ENCODE measurements around the gene CLIC5.

CLIC5 gene

DNA sequence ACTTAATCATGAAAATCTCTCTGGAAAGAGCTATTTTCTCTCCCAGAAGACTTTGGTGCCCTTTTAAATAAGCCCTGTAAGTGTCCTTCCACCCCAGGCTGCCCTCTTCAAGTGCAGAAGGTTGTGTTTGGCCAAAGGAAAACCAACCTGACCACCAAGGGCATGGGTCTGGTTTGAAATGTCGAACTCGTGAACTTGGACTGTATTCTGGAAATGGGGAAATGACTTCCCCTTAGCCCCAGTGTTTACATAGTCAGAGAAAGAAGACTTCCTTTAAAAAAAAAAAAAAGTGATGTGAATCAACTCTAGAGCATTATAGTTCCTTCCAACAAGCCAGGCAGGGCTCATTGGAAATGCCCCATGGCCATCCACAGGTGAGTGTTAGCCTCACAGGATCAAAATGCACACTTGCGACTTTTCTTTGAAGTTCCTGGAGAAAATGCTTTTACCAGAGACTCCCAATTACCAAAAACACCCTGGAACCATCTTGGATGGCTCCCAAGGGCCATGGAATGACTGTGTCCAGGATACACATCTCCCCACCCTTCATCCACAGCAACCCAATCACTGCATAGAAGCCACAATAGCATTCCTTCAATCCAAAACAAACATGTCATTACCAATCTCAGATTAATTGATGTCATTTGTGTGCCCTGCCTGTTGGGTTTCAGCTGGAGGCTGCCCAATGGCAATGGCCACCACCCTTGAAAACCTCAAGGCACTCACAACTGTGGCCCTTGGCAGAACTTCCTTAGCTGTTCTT lies 133.8 kb downstream of the CLIC5 start:
- FAIRE-seq = no peak

DNA sequence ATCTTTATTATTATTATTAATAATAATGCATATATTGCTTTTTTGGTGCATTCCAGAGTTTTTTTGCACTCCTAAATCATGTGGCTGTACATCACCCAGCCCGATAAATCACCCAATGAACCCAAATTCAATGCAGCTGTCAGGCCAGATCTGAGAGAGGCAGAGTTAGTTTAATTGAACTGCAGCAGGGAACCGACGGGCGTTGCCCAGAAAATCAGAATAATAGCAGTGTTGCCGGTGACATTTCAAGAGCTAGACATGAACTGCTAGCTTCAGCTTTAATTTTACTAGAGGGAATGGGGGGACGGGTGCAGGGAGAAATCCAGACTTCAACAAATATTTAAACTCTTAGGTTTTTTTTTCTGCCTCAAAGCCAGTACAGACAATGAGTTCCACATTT lies 135.0 kb downstream of the CLIC5 start:
- no peak for FAIRE-seq

DNA sequence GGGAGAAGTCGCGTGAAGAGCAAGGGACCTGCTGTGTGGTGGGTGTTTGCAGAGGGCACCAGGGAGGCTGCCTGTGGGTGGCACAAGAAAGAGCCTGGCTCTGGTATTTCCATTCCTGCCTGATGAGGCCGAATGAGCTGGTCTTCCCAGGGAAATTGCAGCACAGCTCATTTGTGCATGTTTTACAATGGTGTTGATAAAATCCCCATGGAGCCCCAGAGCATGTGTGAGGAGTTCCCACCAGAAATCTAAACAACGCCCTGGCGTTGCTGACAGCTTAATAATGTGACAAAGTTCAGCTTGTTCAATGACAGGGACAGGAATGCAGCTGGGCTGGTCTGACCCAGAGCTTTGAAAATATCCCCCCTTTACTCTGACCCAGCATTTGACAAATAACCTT lies 135.5 kb downstream of the CLIC5 start:
- FAIRE-seq = no peak

- no peak for FAIRE-seq
These were observed 137.6 kb downstream of the CLIC5 start for GRCh38 chr6:45877970-45878590.

DNA sequence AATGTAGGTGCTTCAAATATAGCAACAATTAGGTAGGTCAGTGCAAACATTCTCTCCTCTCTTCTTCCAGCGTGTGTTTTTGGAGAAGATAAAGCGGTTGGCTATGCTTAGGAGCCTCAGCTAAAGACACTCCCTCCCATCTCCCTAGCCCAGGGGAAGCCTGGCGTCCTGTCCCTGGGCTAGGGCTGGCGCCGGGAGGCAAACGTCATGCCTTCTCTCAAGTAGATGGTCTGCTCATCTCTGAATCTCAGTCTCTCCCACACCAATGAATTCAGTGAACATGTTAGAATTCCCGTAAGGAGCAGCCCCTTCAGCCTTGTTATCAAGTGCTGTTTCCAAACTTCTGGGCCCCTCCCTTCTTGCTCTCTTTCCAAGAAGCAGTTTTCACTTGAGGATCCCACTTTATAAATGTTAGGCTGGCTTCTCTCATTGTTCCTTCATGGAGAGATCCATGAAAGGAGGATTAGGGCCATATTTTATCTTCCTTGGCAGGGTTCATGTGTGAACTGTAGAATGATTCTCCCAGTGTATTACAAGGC lies 142.8 kb downstream of the CLIC5 start:
- no peak for FAIRE-seq

- no peak for FAIRE-seq
These were observed 145.1 kb downstream of the CLIC5 start for GRCh38 chr6:45870531-45870930.

GRCh38 chr6:45864651-45865050 lies 151.0 kb downstream of the CLIC5 start:
- FAIRE-seq = no peak

DNA sequence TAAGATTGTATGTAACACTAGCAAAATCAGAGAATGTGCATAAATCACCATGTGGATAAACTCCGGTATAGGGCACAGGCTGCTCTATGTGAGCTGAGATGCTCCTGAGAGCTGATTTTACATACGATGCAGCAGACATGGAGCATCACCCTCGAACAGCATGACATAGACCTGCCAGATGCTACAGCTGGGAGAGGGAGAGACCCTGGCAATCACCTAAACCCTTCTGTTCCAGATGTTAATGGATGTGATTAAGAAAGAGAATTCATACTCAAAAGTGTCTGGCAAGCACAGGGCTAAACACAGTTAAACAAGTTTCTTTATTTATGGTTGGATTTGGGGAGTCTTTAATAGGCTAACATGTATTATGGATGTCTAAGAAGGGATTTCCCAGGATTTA lies 157.0 kb downstream of the CLIC5 start:
- no peak for FAIRE-seq

GRCh38 chr6:45857827-45858226 lies 157.8 kb downstream of the CLIC5 start:
- FAIRE-seq = no peak

DNA sequence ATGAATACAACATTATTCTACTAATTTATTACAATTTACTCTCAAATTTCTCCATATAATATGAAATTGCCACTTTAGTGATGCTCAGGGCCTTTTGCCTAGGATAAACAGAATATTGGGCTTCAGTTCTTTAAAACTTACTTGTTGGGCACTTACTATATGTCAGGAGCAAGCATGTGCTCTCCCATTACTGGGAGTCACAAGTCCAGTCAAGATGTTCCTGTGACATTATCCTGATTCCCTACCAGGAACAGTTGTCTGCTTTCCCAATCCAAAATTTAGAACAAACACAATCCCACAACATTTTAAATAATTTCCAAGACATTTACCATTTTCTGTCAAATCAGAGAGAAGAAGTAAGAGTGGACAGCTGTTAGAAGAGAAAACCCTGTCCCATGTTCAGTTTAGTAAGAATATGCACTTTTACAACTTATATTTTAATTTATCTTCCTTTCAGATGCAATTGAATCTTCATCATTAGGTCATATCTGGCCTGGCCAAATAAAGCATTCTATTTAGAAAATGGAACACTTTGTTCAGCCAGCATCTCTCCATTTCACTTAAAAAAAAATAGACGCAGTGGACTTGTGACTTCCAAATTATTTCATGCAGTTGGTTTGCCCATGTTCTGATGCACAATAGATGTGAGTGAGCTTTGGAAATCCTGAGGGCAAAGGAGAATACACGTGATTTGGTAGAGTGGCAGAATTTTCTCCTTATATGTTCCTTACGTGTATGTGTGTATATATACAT lies 159.8 kb downstream of the CLIC5 start:
- no peak for FAIRE-seq

DNA sequence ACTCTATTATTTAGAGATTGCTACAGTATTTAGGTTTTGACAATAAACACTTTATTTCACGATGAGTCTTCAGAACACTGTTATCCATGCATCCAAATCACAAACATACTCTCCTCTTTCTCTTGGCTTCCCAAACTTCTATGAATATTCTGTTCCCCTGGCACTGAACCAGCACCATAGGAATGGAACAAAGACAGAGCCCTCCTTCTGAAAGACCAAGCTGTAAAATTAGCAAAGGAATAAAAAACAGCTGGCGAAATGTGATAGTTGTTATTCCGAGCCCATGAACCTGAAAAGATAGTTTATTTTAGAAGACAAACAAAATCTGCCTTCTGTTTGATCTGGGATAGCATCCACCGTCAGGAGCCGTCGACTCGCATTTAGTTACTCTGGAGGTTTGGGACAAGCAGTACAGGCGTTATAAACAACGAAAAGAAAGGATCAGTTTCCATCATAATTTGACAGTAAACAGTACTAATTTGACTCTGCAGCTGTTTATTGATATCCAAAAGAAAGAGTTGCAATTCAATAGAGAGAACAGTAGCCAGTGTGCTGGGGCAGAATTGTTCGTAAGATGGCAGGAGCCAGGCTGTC lies 161.4 kb downstream of the CLIC5 start:
- FAIRE-seq = no peak

DNA sequence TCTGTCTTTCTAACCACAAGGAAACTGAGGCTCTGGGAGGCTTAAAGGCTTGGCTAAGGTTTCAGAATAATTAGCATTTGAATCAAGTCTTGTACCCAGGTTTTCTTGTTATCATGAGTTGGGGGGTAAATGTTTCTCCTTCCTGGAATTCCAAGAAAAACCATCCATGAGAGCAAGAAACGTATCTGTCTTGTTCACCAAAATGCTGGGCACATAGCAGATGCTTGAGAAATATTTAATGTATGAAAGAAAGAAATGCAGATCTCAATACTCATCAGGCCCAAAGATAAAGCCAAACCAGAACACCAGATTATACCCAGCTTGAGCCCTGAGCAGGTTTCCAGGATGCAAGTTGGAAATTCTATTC lies 164.6 kb downstream of the CLIC5 start:
- no peak for FAIRE-seq

DNA sequence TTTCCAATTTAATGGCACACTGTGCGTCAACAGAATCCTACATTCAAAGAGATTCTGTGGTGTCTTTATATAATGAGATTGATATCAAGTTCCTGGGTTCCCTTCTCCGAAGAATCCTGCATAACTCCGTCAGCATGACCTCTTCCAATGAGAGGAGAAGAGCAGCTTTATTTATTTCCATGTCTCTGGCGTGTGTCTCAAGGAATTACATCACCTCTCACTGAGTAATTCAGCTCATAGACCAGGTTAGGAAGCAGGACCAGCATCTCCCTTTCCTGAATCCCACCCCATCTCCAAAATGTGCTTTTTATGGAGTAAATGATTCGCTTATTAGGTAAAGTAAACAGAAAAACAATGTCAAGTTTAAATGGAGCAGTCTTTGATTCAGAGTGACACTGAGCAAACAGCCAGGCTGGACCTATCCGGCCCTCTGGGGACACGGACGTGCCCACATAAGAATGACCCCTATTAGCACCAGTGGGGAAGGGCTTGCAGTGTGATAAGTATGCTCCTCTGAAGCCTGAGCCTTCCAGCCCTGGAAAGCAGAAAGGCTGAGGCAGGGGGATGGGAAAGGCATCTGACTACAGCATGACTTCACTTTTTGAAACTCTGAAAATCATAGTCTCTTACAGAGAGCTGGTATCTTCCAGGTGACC lies 165.2 kb downstream of the CLIC5 start:
- FAIRE-seq = no peak

GRCh38 chr6:45845567-45845966 lies 170.1 kb downstream of the CLIC5 start:
- FAIRE-seq = no peak

DNA sequence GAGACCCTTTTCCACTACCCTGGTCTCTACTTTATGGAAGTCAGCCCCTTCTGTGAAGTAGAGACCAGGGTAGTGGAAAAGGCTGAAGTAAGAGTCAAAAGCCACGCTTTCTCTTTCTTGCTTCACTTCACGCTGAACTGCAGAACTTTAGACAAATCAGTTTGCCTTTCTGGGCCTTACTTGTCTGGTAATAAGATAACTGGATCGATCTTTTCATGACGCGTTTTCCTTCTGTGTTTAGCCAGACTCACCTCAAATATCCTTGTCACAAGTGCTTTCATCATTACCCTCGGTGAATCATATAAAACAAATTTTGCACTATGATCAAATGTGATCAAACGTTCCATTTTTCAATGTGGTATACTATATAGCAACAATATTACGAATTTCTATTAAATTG lies 170.7 kb downstream of the CLIC5 start:
- FAIRE-seq = no peak

- no peak for FAIRE-seq
These were observed 171.7 kb downstream of the CLIC5 start for GRCh38 chr6:45843848-45844521.

DNA sequence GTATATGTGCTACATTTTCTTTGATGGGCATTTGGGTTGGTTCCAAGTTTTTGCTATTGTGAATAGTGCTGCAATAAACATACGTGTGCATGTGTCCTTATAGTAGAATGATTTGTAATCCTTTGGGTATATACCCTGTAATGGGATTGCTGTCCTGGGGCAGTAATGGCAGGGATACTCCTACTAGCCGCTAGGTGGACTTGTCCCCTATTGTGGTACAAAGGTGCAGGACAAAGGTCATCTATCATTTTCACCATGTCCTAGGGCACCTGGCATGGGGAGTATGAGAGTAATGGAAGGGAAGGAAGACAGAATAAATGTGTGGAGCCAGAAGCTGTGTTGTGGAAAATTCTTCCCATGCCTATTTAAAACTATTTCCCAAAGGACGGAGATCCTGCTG lies 174.6 kb downstream of the CLIC5 start:
- FAIRE-seq = no peak

DNA sequence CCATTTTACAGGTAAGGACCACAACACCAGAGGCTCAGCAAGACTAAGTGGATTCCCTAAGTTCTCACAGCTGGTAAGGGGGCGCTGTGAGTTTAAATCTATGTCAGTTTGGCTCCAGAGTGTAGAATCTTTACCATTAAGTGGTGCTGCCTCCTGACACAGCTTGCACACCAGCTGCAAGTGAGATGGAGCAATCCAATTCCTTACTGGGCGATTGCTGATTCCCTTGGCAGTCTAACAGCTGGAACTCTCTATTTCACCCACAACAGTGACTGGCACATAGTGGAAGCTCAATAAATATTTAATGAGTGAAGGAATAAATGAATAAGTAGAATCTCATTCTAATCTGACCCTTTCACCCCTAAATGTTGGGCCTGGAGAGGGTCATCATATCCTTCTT lies 176.7 kb downstream of the CLIC5 start:
- no peak for FAIRE-seq

GRCh38 chr6:45838451-45838850 lies 177.2 kb downstream of the CLIC5 start:
- no peak for FAIRE-seq

- no peak for FAIRE-seq
These were observed 178.0 kb downstream of the CLIC5 start for GRCh38 chr6:45837541-45838200.

- no peak for FAIRE-seq
These were observed 178.7 kb downstream of the CLIC5 start for GRCh38 chr6:45836984-45837383.

DNA sequence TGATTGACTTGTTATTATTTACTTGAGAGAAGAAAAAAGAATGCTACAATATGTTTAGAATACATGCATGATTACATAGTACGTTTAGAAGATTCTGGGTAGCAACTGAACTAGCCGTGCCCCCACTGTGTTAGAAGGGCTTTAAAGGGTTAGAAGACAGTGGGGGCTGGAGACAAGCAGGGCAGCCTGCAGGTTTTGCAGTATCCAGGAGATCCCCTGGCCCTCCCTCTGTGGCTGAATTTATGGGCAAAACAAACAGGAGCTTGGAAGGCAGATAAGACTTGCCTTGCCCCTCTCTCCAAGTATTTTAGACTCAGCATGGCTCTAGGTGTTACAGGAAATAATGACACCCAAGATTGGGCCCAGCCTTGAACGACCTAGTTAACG lies 179.2 kb downstream of the CLIC5 start:
- FAIRE-seq = no peak

Measured in G401.6 (cell line).